Trophoblast cell (in vitro differentiated cells and primary cell): ENCODE results near the gene CTIF.
A peak's percentile ranks its signal among the peaks of the same experiment; 100 is the strongest.

Experiments used
- DNase-seq, 2 donors: peaks; one replicate each; pipeline ENCODE4 v3.0.0-alpha.2; 2016
- H2AFZ ChIP-seq: 2 replicates; pipeline ENCODE4 v1.6.1; 2013; ENCODE audit warnings: low read length, moderate library complexity, mild to moderate bottlenecking; ENCODE audit not compliant: insufficient read depth, poor library complexity
- H2AK5ac ChIP-seq: 2 replicates; pipeline ENCODE4 v1.6.1; 2013; ENCODE audit warnings: mild to moderate bottlenecking, low read length
- H2BK120ac ChIP-seq: 2 replicates; pipeline ENCODE4 v1.6.1; 2013; ENCODE audit warnings: low read length, mild to moderate bottlenecking, moderate library complexity; ENCODE audit not compliant: insufficient read depth, poor library complexity
- H2BK12ac ChIP-seq: 2 replicates; pipeline ENCODE4 v1.6.1; 2013; ENCODE audit warnings: mild to moderate bottlenecking, low read length, moderate library complexity
- H2BK5ac ChIP-seq: 2 replicates; pipeline ENCODE4 v1.6.1; 2013; ENCODE audit warnings: low read length, low read depth, moderate library complexity, mild to moderate bottlenecking; ENCODE audit not compliant: poor library complexity
- H3K14ac ChIP-seq: 2 replicates; pipeline ENCODE4 v1.6.1; 2013; ENCODE audit warnings: mild to moderate bottlenecking, low read length
- H3K18ac ChIP-seq: 2 replicates; pipeline ENCODE4 v1.6.1; 2013; ENCODE audit warnings: mild to moderate bottlenecking, low read length
- H3K23ac ChIP-seq: 2 replicates; pipeline ENCODE4 v1.6.1; 2013; ENCODE audit warnings: low read length
- H3K27ac ChIP-seq: 2 replicates; pipeline ENCODE4 v1.5.1; 2013; ENCODE audit warnings: low read depth, mild to moderate bottlenecking, inconsistent platforms, low read length, moderate library complexity
- H3K27me3 ChIP-seq: 2 replicates; pipeline ENCODE4 v1.6.1; 2013; ENCODE audit warnings: inconsistent platforms, mild to moderate bottlenecking, low read length, moderate library complexity; ENCODE audit not compliant: insufficient read depth
- H3K36me3 ChIP-seq, 2 experiments: 1 replicate in 1 of 2; 2 replicates in 1 of 2; pipeline ENCODE4 v1.6.1; 2013; ENCODE audit warnings: low read length in 2 of 2, mild to moderate bottlenecking in 2 of 2, moderate library complexity in 1 of 2; ENCODE audit not compliant: insufficient read depth in 2 of 2, control insufficient read depth in 1 of 2
- H3K4ac ChIP-seq: 2 replicates; pipeline ENCODE4 v1.6.1; 2013; ENCODE audit warnings: low read depth, mild to moderate bottlenecking, low read length, moderate library complexity
- H3K4me1 ChIP-seq, 2 experiments: 1 replicate in 1 of 2; 2 replicates in 1 of 2; pipeline ENCODE4 v1.6.1; 2013; ENCODE audit warnings: low read length in 2 of 2, mild to moderate bottlenecking in 2 of 2, moderate library complexity in 1 of 2; ENCODE audit not compliant: insufficient read depth in 2 of 2, control insufficient read depth in 1 of 2
- H3K4me2 ChIP-seq: 2 replicates; pipeline ENCODE4 v1.6.1; 2013; ENCODE audit warnings: inconsistent platforms, mild to moderate bottlenecking, low read length, moderate library complexity
- H3K4me3 ChIP-seq: 2 replicates; pipeline ENCODE4 v1.5.1; 2013; ENCODE audit warnings: mild to moderate bottlenecking, low read depth, low read length, inconsistent platforms
- H3K79me1 ChIP-seq: one replicate; pipeline ENCODE4 v1.6.1; 2013; ENCODE audit warnings: low read length
- H3K79me2 ChIP-seq: 2 replicates; pipeline ENCODE4 v1.6.1; 2013; ENCODE audit warnings: low read length, mild to moderate bottlenecking; ENCODE audit not compliant: control insufficient read depth, insufficient read depth, poor library complexity
- H3K9ac ChIP-seq: 2 replicates; pipeline ENCODE4 v1.6.1; 2013; ENCODE audit warnings: mild to moderate bottlenecking, low read length
- H3K9me3 ChIP-seq: 2 replicates; pipeline ENCODE4 v1.6.1; 2013; ENCODE audit warnings: low read depth, mild to moderate bottlenecking, control low read depth, inconsistent platforms, low read length; ENCODE audit not compliant: insufficient read depth
- H4K12ac ChIP-seq: 2 replicates; pipeline ENCODE4 v1.6.1; 2013; ENCODE audit warnings: low read depth, mild to moderate bottlenecking, low read length, moderate library complexity
- H4K8ac ChIP-seq: 2 replicates; pipeline ENCODE4 v1.6.1; 2013; ENCODE audit warnings: low read depth, mild to moderate bottlenecking, low read length, moderate library complexity
- H4K91ac ChIP-seq: one replicate; pipeline ENCODE4 v1.6.1; 2013; ENCODE audit warnings: low read depth, mild to moderate bottlenecking, low read length, moderate library complexity
- WGBS: extraction: QIAGEN DNeasy Blood & Tissue Kit; methylation state at CpG from one replicate; pipeline ENCODE4 v1.1.7; 2013; ENCODE audit warnings: missing lambda C conversion rate; ENCODE audit not compliant: insufficient read length, insufficient coverage; ENCODE audit errors: extremely low coverage; 5-methylcytosine and 5-hydroxymethylcytosine counted together

Gene CTIF

DNA sequence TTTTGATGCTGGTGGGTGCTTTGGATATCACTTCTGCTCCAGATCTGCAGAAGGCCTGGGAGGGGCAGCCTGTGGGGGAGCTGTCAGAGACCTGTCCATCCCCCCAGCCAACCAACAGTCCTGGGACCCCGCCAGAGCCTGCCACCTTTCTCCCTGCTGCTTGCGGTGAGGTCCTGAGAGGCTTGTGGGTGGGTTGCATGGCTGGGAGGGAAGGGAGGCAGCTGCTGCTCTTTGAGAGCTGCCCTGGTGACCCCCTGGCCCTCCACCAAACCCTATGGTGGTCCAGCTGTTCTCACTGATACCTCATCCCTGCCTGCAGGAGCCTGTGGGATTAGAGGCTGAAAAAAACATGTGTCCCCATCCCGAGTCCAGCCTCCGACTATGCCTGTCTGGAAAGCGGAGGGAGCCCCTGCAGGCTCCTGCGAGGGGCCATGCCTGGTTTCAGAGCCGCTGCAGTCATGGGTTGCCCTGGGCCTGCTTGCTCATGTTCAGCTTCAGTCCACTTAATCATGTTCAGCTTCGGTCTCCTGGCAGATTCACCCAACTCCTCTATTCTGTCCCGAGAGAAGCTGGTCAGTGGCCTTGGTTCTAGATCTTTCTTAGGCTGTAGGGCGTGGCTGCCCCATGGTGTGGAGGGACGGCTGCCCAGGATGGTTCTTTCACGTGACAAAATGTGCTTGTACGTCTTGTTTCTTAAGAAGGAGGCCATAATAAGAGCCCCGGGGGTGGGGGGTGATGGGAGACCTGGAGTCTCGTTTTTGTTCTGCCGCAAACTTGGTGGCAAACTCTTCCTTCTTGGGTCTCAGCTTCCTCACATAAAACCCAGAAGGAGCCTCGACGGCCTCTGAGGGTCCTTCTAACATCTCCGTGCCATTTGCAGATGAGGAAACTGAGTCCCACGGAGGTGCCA is 98.5 kb downstream of the CTIF start:
- no peaks in the 10 kb centered on the region for H3K27me3 ChIP-seq
- no peak overlapping the region for H3K14ac ChIP-seq
- no peak overlapping the region for H3K23ac ChIP-seq
- DNase-seq = no peak
- WGBS = no CpG with 5 or more reads among the region's 20 CpGs
- no peak overlapping the region for H2BK12ac ChIP-seq
- no peak overlapping the region for H3K4me3 ChIP-seq
- H3K4me2 ChIP-seq = no peak overlapping the region
- no peak overlapping the region for H4K12ac ChIP-seq
- no peak overlapping the region for H4K91ac ChIP-seq
- H2BK120ac ChIP-seq = no peak overlapping the region
- no peak overlapping the region for H4K8ac ChIP-seq
- no peak overlapping the region for H3K27ac ChIP-seq
- H3K4ac ChIP-seq = no peak overlapping the region
- no peaks in the 10 kb centered on the region for H3K4me1 ChIP-seq
- no peak overlapping the region for H3K18ac ChIP-seq
- H3K9ac ChIP-seq = no peak overlapping the region
- no peaks in the 10 kb centered on the region for H3K79me1 ChIP-seq
- H3K9me3 ChIP-seq = no peaks in the 10 kb centered on the region
- H2BK5ac ChIP-seq = no peak overlapping the region
- H2AFZ ChIP-seq = no peak overlapping the region
- H3K79me2 ChIP-seq = no peaks in the 10 kb centered on the region
- peaks cover 13 to 16% of the 10 kb centered on the region in 2 experiments for H3K36me3 ChIP-seq
- no peak overlapping the region for H2AK5ac ChIP-seq

- Histone ChIP-seq H3K79me2 (no peaks in the 10 kb centered on the region), H3K9ac (no peak overlapping the region), H2AK5ac (no peak overlapping the region), H3K4ac (no peak overlapping the region), H2BK12ac (no peak overlapping the region), H4K12ac (no peak overlapping the region), H2BK120ac (no peak overlapping the region), H3K14ac (peak overlapping the region; percentile 9), H3K18ac (no peak overlapping the region), H2AFZ (no peak overlapping the region), H3K4me1 (peaks cover 3% of the 10 kb centered on the region in 2 experiments), H3K27ac (no peak overlapping the region), H3K23ac (no peak overlapping the region), H2BK5ac (no peak overlapping the region), H4K91ac (no peak overlapping the region), H3K4me2 (no peak overlapping the region), H3K36me3 (peaks cover 10 to 11% of the 10 kb centered on the region in 2 experiments), H3K27me3 (no peaks in the 10 kb centered on the region), H3K4me3 (no peak overlapping the region), H4K8ac (no peak overlapping the region), H3K79me1 (no peaks in the 10 kb centered on the region), H3K9me3 (no peaks in the 10 kb centered on the region)
- DNase-seq = no peak
- no CpG with 5 or more reads among the region's 8 CpGs for WGBS
Observed at GRCh38 chr18:48638451-48638850, 99.6 kb downstream of the CTIF start.

DNA sequence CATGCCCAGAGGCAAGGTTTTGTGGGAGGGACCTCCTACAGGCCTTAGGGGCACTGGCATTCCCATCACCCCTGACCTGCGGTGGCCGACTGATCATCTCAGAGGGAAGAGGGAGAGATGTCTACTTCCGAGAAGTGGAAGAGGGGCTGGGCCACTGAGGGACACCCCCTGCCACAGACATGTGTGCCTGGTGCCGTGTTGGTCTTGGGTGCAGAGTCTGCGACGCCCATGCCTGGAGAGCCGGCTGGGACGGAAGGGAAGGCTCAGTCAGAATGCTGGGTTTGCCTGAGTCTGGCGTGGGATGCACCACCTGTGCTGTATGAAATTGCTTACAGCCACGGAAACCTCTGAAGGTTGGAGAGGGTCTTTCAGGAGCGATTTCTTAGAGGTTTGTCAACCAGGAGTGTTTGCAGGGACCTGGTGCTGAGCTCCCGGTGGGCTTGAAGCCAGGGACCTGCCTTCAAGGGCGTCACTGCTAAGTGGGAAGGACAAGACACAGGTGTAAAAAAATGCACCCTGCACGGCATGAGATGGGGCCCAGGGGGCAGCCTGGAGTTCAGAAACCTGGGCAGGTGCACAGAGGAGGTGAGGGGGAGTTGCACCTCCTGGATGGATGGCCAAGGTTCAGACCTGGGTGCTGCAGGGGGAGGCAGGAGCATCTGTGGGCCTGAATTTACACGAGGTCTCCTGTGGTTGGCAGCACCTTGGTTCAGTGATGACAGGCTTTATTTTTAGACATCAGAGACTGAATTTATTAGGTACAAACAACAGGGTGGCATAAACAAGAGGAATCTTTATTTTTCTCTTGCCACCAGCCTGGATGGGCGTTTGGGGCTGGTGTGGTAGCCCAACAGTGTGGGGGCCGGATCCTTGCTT is 100.3 kb downstream of the CTIF start:
- Histone ChIP-seq H3K4me2 (no peak overlapping the region), H2BK120ac (no peak overlapping the region), H3K14ac (no peak overlapping the region), H3K79me1 (no peaks in the 10 kb centered on the region), H3K79me2 (no peaks in the 10 kb centered on the region), H3K9me3 (no peaks in the 10 kb centered on the region), H4K8ac (no peak overlapping the region), H3K18ac (no peak overlapping the region), H3K4me1 (peaks cover 3% of the 10 kb centered on the region in 2 experiments), H3K9ac (no peak overlapping the region), H3K23ac (no peak overlapping the region), H2AFZ (no peak overlapping the region), H3K4ac (no peak overlapping the region), H4K91ac (no peak overlapping the region), H3K36me3 (peaks cover 10 to 12% of the 10 kb centered on the region in 2 experiments), H3K27ac (no peak overlapping the region), H3K4me3 (no peak overlapping the region), H4K12ac (no peak overlapping the region), H3K27me3 (no peaks in the 10 kb centered on the region), H2AK5ac (no peak overlapping the region), H2BK12ac (no peak overlapping the region), H2BK5ac (no peak overlapping the region)
- WGBS = no CpG with 5 or more reads among the region's 17 CpGs
- no peak for DNase-seq

DNA sequence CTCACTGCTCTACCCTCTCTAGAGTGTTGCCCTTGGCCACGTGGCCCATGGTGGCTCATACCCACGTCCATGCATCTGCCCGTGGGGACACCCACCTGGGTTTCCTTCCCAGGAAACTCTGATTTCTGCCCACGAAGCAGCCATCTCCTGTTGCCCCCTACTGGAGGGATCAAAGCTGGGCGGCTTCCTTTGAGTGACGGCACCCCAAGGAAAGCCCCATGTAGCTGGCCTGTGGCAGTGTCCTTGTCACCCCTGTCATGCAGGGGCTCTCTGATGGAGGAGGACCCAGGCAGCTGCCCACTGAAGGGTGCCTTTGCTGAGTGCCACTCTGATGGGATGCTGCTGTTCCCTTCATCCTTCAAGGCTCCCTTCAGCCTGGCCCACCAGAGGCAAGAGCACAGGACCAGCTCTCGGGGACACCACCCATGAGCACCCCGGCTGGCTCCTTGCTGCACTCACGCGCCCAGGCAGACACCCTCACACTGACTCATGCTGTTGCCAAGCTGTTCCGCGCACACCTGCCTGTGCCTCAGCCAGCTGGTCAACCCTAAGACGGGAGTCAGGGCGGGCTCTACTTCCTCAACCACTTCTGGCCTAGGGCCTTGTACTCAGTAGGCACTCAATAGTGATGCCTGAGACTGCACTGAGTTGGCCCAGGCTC is 101.1 kb downstream of the CTIF start:
- no peak overlapping the region for H4K91ac ChIP-seq
- no peak overlapping the region for H3K18ac ChIP-seq
- no peaks in the 10 kb centered on the region for H3K9me3 ChIP-seq
- no peak overlapping the region for H2AK5ac ChIP-seq
- peak in 1 of 2 donors; percentile 13 for DNase-seq
- peaks cover 10 to 14% of the 10 kb centered on the region in 2 experiments for H3K36me3 ChIP-seq
- H3K4ac ChIP-seq = no peak overlapping the region
- H2AFZ ChIP-seq = no peak overlapping the region
- no peak overlapping the region for H3K27ac ChIP-seq
- no peak overlapping the region for H4K12ac ChIP-seq
- peaks cover 3% of the 10 kb centered on the region in 2 experiments for H3K4me1 ChIP-seq
- H2BK120ac ChIP-seq = no peak overlapping the region
- H4K8ac ChIP-seq = no peak overlapping the region
- H2BK5ac ChIP-seq = no peak overlapping the region
- H3K9ac ChIP-seq = no peak overlapping the region
- H3K79me2 ChIP-seq = no peaks in the 10 kb centered on the region
- no peak overlapping the region for H3K14ac ChIP-seq
- no peak overlapping the region for H2BK12ac ChIP-seq
- H3K23ac ChIP-seq = no peak overlapping the region
- H3K4me2 ChIP-seq = no peak overlapping the region
- peak overlapping the region; percentile 13 for H3K4me3 ChIP-seq
- no peaks in the 10 kb centered on the region for H3K79me1 ChIP-seq
- no CpG with 5 or more reads among the region's 14 CpGs for WGBS
- no peaks in the 10 kb centered on the region for H3K27me3 ChIP-seq
